ENCODE measurements around the gene UGT1A7.

- no peak for TF ChIP-seq POLR2A (IDR thresholded peaks at IDR 0.05)
- TF ChIP-seq, protein P1, sequence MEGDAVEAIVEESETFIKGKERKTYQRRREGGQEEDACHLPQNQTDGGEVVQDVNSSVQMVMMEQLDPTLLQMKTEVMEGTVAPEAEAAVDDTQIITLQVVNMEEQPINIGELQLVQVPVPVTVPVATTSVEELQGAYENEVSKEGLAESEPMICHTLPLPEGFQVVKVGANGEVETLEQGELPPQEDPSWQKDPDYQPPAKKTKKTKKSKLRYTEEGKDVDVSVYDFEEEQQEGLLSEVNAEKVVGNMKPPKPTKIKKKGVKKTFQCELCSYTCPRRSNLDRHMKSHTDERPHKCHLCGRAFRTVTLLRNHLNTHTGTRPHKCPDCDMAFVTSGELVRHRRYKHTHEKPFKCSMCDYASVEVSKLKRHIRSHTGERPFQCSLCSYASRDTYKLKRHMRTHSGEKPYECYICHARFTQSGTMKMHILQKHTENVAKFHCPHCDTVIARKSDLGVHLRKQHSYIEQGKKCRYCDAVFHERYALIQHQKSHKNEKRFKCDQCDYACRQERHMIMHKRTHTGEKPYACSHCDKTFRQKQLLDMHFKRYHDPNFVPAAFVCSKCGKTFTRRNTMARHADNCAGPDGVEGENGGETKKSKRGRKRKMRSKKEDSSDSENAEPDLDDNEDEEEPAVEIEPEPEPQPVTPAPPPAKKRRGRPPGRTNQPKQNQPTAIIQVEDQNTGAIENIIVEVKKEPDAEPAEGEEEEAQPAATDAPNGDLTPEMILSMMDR (IDR thresholded peaks at IDR 0.05): no peak
Measured at GRCh38 chr2:233768076-233768475, 86.4 kb downstream of the UGT1A7 start.
